Hepatocyte (in vitro differentiated cells): Measurements from ENCODE around the gene ACTR3C.
"Not testable (repeated sequence)": the region's sequence is repeated elsewhere in the genome, so short reads cannot be mapped to it uniquely, and the experiment has no call there.

Source experiments
- EZH2 ChIP-seq: fragments of 200-600 bp; sonication (generic); IDR thresholded peaks from 2 replicates; pipeline ENCODE4 v1.6.1; 2016; ENCODE audit warnings: antibody characterized with exemption, mild to moderate bottlenecking, borderline replicate concordance
- EZH2phosphoT487 ChIP-seq: fragments of 200-600 bp; sonication (generic); IDR thresholded peaks from one replicate; pipeline ENCODE4 v1.6.1; 2018; ENCODE audit warnings: antibody characterized with exemption, mild to moderate bottlenecking, low read depth, moderate library complexity; ENCODE audit not compliant: unreplicated experiment, severe bottlenecking
- TF ChIP-seq, protein P1 (sequence below): fragments of 200-600 bp; sonication (generic); IDR thresholded peaks from 2 replicates; pipeline ENCODE4 v1.5.1; 2016; ENCODE audit warnings: antibody characterized with exemption, mild to moderate bottlenecking; ENCODE audit not compliant: poor library complexity

DNA sequence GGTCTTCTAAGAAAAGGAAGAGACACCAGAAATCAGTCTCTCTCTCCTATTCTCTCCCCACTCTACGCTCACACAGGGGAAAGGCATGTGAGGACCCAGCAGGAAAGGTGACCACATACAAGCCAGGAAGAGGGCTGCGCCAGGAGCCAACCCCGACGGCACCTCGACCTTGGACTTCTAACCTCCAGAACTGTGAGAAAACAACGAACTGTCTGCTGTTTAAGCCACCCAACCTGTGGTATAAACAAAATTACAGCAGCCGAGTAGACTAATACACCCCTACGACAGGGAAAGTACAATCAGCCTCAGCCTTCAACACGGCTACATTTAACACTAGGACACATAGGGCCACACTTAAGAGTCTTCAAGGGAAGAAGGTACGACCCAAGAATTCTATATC is 26.5 kb downstream of the ACTR3C start:
- TF ChIP-seq, protein P1, sequence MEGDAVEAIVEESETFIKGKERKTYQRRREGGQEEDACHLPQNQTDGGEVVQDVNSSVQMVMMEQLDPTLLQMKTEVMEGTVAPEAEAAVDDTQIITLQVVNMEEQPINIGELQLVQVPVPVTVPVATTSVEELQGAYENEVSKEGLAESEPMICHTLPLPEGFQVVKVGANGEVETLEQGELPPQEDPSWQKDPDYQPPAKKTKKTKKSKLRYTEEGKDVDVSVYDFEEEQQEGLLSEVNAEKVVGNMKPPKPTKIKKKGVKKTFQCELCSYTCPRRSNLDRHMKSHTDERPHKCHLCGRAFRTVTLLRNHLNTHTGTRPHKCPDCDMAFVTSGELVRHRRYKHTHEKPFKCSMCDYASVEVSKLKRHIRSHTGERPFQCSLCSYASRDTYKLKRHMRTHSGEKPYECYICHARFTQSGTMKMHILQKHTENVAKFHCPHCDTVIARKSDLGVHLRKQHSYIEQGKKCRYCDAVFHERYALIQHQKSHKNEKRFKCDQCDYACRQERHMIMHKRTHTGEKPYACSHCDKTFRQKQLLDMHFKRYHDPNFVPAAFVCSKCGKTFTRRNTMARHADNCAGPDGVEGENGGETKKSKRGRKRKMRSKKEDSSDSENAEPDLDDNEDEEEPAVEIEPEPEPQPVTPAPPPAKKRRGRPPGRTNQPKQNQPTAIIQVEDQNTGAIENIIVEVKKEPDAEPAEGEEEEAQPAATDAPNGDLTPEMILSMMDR, result not testable (repeated sequence)
- not testable (repeated sequence) for TF ChIP-seq EZH2, EZH2phosphoT487
